Measurements from ENCODE around the gene OTUD6A.
A peak's percentile ranks its signal among the peaks of the same experiment; 100 is the strongest.

Gene OTUD6A, protein sequence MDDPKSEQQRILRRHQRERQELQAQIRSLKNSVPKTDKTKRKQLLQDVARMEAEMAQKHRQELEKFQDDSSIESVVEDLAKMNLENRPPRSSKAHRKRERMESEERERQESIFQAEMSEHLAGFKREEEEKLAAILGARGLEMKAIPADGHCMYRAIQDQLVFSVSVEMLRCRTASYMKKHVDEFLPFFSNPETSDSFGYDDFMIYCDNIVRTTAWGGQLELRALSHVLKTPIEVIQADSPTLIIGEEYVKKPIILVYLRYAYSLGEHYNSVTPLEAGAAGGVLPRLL

GRCh38 chrX:70062076-70062475, at the start of gene OTUD6A:
TSS of gene OTUD6A (plus strand) at chrX:70062457. CDS start at chrX:70062525, 68 bp downstream.
- no peak for DNase-seq (ENCODE audit: low spot score)

GRCh38 chrX:70012756-70013155, 49.5 kb upstream of the OTUD6A start:
- no peak for DNase-seq (ENCODE audit: low spot score)

GRCh38 chrX:70013466-70014381, 48.5 kb upstream of the OTUD6A start:
- DNase-seq (ENCODE audit: low spot score), result no peak

DNA sequence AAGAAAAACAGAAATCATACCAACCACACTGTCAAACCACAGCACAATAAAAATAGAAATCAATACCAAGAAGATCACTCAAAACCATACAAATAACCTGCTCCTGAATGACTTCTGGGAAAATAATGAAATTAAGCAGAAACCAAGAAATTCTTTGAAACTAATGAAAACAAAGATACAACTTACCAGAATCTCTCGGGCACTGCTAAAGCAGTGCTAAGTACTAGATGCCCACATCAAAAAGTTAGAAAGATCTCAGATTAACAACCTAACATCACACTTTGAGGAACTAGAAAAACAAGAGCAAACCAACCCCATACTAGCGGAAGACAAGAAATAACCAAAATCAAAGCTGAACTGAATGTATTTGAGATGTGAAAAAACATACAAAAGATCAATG, 45.7 kb upstream of the OTUD6A start:
- DNase-seq (ENCODE audit: low spot score), result no peak

GRCh38 chrX:70022616-70023015, 39.6 kb upstream of the OTUD6A start:
- DNase-seq (ENCODE audit: low spot score), result no peak

- no peak for DNase-seq (ENCODE audit: low spot score)
These were observed 36.8 kb upstream of the OTUD6A start for GRCh38 chrX:70025464-70025863.

GRCh38 chrX:70026112-70026850, 36.0 kb upstream of the OTUD6A start:
- no peak for DNase-seq (ENCODE audit: low spot score)

DNA sequence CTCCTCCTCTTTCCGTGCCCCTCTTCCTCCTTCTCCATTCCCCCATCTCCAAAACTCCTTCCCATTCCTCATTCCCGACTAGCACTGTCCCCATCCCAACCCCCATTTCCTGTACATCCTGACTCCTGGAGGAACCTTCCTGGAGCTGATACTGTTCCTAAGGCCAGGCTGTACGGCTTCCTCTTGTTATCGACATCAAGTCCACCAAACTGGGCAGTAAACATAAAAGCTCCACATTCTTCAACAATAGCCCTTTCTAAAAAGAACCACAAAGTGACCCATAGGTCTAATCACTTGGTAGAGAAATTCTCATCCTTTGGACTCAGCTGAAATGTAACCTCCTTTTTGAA, 35.4 kb upstream of the OTUD6A start:
- DNase-seq (ENCODE audit: low spot score), result no peak

DNA sequence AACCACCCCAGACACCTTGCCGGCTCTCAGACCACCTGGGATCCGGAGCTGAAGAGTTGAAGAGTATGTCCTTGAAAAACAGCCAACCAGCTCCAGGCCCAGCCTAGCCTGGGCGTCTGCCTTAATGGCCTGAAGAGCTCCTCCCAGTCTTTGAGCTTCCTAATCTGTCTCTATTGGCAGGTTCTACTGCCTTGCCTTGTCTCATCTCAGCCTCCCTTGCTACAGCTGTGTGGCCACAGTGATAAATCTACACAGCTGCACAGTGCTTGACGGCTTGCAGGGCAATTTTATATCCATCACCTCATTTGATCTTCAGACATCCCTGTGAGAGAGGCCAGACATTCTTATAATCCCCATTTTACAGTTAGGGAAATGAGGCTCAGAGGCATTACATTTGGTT, 32.4 kb upstream of the OTUD6A start:
- DNase-seq (ENCODE audit: low spot score), result no peak

GRCh38 chrX:70030301-70030767, 31.9 kb upstream of the OTUD6A start:
- DNase-seq (ENCODE audit: low spot score), result peak; percentile 20

GRCh38 chrX:70032792-70033191, 29.5 kb upstream of the OTUD6A start:
- no peak for DNase-seq (ENCODE audit: low spot score)

- DNase-seq (ENCODE audit: low spot score), result no peak
These were observed 28.8 kb upstream of the OTUD6A start for GRCh38 chrX:70033348-70034051.

- DNase-seq (ENCODE audit: low spot score), result no peak
These were observed 27.6 kb upstream of the OTUD6A start for GRCh38 chrX:70034646-70035045.

DNA sequence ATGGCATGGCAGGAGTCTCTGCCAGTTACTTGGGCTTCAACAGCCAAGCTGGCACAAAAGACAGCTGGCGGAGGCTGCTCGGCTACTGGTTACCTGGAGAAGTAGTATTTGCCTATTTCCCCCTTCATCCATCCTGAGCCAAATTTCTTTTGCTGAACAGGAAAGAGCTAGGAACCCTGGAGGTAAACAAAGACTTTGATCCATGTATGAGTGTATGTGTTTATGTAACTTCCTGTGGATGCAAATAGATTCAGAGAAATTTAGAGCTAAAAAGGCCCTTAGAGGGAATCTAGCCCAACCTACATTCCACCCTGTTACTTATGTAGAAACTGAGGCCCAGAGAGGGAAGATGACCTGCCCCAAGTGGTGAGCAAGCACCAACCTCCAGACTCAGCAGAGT, 23.7 kb upstream of the OTUD6A start:
- no peak for DNase-seq (ENCODE audit: low spot score)

DNA sequence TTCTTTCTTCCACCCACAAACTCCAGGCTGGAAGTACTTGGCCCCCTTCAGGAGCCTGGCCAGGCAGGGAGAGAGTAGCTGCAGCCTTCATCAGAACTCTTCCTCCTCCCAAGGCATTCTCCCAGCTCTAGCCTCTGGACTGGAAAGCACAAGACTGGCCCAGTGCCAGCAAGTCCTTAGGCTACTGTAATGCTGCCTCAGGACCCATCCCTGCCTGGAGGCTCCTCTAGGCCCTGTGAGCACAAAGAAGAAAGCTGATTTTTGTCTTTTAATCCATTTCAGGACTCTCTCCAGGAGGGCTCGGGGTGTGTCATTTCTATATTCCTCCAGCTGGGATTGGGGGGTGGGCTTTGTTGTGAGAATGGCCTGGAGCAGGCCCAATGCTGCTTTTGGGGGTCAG, 23.3 kb upstream of the OTUD6A start:
- DNase-seq (ENCODE audit: low spot score), result no peak

GRCh38 chrX:70039758-70040157, 22.5 kb upstream of the OTUD6A start:
- no peak for DNase-seq (ENCODE audit: low spot score)

DNA sequence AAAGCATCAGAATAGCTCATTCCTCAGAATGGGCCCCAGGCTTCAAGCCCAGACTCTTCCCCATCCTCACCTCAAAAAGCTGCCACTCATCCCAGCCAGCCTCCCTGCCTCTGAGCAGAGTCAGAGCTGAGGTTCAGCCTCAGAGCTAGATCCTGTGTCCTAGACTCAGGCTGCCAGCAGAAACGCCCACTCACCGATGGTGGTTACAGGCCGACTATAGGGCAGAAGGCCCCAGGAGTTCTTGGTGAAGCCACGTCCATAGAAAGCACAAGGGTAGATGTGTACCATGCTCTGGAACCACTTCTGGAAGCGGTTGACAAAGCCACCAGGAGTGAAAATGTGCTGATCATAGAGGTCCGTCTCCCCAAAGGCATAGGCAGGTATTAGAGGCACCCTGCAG, 20.3 kb upstream of the OTUD6A start:
- DNase-seq (ENCODE audit: low spot score), result no peak

DNA sequence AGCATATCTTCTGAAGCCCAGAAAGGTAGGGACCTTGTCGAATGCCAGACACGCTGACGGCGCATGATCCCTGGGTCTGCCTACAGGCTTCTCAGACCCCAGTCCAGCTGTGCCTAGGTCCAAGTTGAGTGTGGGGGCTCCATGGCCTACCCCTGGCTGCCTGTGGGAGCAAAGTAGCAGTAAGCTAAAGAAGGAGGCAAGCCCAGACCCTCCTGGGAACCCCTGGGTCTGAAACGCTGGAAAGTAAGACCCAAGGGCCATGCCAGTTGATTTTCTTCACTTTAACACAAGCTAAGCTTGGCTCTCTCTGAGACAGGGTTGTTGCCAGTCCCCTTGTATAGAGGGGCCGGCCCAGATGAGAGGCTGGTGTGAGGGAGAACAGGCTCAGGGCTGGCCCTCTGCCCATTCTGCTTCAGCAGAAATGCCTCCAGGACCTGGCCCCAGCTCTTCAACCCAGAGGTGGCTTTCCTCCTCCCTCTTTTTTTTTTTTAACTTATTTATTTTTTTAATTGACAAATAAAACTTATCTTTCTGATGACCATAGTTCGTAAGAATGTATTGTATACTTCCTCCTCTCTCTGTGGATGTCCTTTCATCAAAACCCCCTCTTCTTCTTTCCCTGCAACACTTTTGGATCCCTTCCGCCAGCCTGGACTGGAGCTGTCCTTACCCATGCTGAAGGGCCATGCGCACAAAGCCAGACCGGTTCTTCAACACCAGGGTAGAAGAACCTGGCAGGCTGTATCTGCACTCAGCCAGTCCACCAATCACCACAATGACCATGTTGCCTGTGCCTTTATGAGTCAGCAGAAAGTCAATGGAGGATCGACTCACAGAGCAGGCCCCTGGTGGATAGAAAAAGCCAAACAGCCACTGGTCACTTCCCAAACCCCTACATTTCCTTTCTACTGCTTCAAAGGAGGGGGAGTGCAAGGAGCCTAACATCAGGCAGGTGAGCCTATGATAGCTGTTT, 19.6 kb upstream of the OTUD6A start:
- no peak for DNase-seq (ENCODE audit: low spot score)

DNA sequence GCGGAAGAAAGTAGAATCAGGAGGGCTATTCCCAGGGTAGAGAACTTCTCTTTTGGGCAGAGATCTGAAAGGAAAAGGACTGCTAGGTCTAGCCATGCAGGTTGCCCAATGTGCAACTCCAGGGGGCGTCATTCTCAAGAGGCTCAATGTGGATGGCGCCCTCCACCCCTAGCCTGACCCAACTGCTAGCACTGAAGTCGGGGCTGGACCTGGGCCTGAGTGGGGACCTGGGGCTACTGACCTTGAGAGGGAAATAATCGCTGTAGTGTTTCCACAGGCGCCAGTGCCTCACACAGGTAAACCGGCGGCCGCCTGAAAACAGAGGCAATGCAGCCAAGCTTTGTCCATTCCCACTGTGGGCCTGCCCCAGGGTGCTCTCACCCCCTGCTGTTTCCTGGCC, 18.6 kb upstream of the OTUD6A start:
- no peak for DNase-seq (ENCODE audit: low spot score)

DNA sequence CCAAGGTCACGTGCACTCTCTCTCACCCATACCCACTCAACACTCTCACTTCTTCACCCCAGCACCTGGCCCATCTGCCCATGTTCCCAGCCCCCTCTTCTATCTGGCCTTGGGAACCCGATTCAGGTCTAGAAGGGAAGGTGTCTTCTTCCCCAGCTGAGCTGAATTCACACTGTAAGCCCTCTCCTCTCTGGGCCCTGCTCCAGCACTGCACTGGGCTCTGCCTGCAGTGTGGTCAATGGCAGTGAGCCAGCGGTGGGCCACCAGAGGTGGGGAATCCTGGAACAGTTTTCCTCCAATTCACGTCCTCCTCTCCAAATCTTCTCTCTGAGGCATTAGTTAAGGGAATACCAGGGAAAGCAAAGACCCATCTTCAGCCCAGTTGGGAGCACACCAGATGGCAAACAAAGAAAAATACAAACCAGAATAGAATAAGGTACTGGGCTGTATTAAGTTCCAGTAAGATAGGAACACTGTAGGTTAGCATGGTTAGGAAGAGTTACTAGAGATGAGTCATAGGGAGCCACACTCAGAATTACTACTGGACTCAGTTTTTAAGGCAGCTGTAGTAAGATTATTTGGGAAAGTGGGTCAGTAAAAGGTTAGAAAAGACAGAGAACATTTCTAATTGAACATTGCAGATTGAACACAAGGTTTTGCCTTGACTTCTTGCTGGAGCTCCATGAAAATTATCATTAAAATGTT, 17.6 kb upstream of the OTUD6A start:
- no peak for DNase-seq (ENCODE audit: low spot score)

Measured in putamen (tissue), 1 donor.